Adrenal gland (tissue), 12 donors: ENCODE data around the gene SRGAP3. TPM values are rescaled to one million over a fixed set of nuclear protein-coding genes. Genes with fewer than 3 reads are reported as not detected.

Experiments used
- DNase-seq, 7 donors: peaks; one replicate each; pipeline ENCODE4 v3.0.0-alpha.2; 2019 to 2020
- H3K27ac ChIP-seq, 5 donors: fragments of 200-600 bp; sonication (generic) in 4 of 5; 1 replicate in 3 of 5; 2 replicates in 2 of 5; pipeline versions ENCODE4 v1.5.1 to v1.8.0; 2016 to 2020; ENCODE audit warnings: mild to moderate bottlenecking in 1 of 5
- H3K27me3 ChIP-seq: fragments of 200-600 bp; 2 replicates; pipeline ENCODE4 v1.8.0; 2021
- H3K36me3 ChIP-seq, 2 donors: fragments of 200-600 bp; replicated peaks in 1 of 2; 1 replicate in 1 of 2; 2 replicates in 1 of 2; pipeline versions ENCODE4 v1.5.1 to v1.8.0; 2018 to 2022
- H3K4me1 ChIP-seq, 2 donors: fragments of 200-600 bp; replicated peaks in 1 of 2; 1 replicate in 1 of 2; 2 replicates in 1 of 2; pipeline versions ENCODE4 v1.5.1 to v1.8.0; 2018 to 2021
- H3K4me3 ChIP-seq, 4 donors: fragments of 200-600 bp; sonication (generic) in 3 of 4; one replicate each; pipeline ENCODE4 v1.5.1; 2016 to 2018
- H3K9me3 ChIP-seq, 3 donors: fragments of 200-600 bp; sonication (generic) in 1 of 3; replicated peaks in 1 of 3; 1 replicate in 2 of 3; 2 replicates in 1 of 3; pipeline versions ENCODE4 v1.5.1 to v1.8.0; 2016 to 2021
- POLR2A ChIP-seq, 2 donors: fragments of 450-650 bp; IDR thresholded peaks; one replicate each; pipeline ENCODE4 v1.6.1; 2017; ENCODE audit warnings: antibody characterized with exemption in 2 of 2, mild to moderate bottlenecking in 2 of 2, moderate library complexity in 1 of 2
- WGBS, 4 donors: extraction: QIAGEN DNeasy Blood & Tissue Kit in 2 of 4; methylation state at CpG; one replicate each; pipeline versions ENCODE4 v1.1.5 to v1.1.7; 2013 to 2017; 5-methylcytosine and 5-hydroxymethylcytosine counted together
- intact Hi-C, 2 donors: fragments of 100-400 bp; cut with DNase I; formaldehyde crosslinking; loops; one replicate each; pipeline versions ENCODE4 v1.14.1 to v1.15.0; 2022 to 2023
- polyA plus RNA-seq, 3 donors: library from polyadenylated mRNA; stranded (reverse); fragments of 200-250 nt in 2 of 3; fragments of 350-450 nt in 1 of 3; fragmentation: Illumina TruSeq in 1 of 3; extraction: RNeasy Lipid Tissue Mini Kit (QIAGEN cat#74804) in 1 of 3; gene quantifications; one replicate each; pipeline ENCODE4 v1.2.3, GENCODE V29; 2013 to 2014
- total RNA-seq, 9 donors: library from RNA; depleted of rRNA in 4 of 9; stranded (reverse); fragments of >200 nt in 4 of 9; fragments of 120-200 nt in 1 of 9; fragmentation: NEBNext Ultra II Directional in 1 of 9; extraction: Animal tissue kit (Norgen Biotek cat#: 25700) in 1 of 9; gene quantifications; one replicate each; pipeline versions ENCODE4 v1.1.0 to v1.2.4, GENCODE V29; 2013 to 2023
- TF ChIP-seq, protein P1 (sequence below), 6 experiments: fragments of 450-650 bp in 4 of 6; fragments of 200-600 bp in 2 of 6; sonication (generic) in 1 of 6; IDR thresholded peaks; 1 replicate in 5 of 6; 2 replicates in 1 of 6; pipeline versions ENCODE4 v1.5.1 to v1.8.0; 2016 to 2021; ENCODE audit warnings: antibody characterized with exemption in 6 of 6, mild to moderate bottlenecking in 2 of 6, moderate library complexity in 1 of 6
- donor health status: healthy with polysubstance abuse.
- donor health status: Bipolar disorder and iron deficiency.
- donor health status: DM: yes; HTN: yes; CAD: no.
- donor health status: DM: no; HTN: no; CAD: no.
- donor health status: DM: no; HTN: no; CAD: no.
- donor health status: DM: yes; HTN: yes; CAD: no.

SRGAP3 gene
- total and polyA plus RNA-seq, 12 donors: 3.3 to 35.0 (median 17.8) TPM

DNA sequence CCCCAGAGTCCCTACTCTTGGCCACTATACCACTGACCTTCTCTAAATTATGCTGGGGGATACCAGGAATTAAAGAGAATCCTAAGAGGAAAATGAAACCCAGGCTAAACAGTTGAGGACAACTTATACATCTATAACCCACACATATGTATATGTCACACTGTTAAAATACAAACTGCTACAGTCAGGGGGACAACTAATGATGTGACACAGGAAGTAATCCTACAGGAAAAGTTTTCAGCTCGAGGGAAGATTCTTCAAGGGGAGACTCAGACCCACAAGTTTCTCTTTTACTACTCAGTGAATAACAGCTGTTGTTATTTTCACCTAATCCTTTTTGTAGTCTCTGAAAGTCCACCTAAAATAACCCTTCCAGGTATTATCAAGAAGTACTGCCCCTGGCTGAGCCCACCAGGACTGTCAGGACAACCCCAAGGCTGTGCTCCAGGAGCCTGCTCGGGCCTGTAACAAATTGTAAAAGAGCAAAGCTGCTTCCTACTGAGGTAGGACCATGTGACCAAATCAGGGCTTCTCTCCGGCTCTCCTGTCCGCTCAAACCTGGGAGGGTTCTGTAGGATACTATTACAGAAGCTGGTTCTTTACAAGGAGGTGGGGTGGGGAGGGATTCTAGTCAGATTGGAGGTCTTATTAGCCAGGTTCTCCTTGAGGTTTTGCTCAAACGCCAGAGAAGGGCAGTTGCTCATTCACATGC, 91.6 kb downstream of the SRGAP3 start:
- Histone ChIP-seq H3K9me3 (no peaks in the 10 kb centered on the region), H3K4me3 (no peak overlapping the region), H3K36me3 (no peaks in the 10 kb centered on the region), H3K4me1 (peaks cover 0 to 6% of the 10 kb centered on the region in 2 donors), H3K27me3 (no peaks in the 10 kb centered on the region), H3K27ac (no peak overlapping the region)
- 85 to 91% (median 89%) methylated on average over 5 of the region's 5 CpGs for WGBS, 4 donors
- no peak for DNase-seq
- intact Hi-C loops: no loop called here
- TF ChIP-seq POLR2A (IDR thresholded peaks at IDR 0.05): no peak
- TF ChIP-seq, protein P1, sequence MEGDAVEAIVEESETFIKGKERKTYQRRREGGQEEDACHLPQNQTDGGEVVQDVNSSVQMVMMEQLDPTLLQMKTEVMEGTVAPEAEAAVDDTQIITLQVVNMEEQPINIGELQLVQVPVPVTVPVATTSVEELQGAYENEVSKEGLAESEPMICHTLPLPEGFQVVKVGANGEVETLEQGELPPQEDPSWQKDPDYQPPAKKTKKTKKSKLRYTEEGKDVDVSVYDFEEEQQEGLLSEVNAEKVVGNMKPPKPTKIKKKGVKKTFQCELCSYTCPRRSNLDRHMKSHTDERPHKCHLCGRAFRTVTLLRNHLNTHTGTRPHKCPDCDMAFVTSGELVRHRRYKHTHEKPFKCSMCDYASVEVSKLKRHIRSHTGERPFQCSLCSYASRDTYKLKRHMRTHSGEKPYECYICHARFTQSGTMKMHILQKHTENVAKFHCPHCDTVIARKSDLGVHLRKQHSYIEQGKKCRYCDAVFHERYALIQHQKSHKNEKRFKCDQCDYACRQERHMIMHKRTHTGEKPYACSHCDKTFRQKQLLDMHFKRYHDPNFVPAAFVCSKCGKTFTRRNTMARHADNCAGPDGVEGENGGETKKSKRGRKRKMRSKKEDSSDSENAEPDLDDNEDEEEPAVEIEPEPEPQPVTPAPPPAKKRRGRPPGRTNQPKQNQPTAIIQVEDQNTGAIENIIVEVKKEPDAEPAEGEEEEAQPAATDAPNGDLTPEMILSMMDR (IDR thresholded peaks at IDR 0.05): no peak

DNA sequence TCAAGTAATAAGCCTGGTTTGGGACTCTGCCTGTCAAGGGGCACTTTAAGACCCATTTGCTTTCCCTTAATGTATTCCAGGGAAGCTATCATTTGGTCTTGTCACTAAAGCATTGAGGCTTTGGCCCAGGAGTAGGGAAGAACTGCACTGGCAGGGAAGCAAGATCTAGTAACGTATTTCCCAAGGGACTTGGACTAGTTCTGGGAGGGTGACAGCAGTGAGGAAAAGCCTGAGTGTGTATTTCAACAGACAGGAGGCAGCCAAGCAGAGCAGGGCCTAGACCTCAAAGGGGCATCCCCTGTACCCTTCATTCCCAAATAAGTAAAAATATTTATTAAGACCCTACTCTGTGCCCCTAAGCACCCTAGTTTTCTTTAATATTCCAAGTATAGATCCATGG, 92.8 kb downstream of the SRGAP3 start:
- H3K4me1 ChIP-seq: peaks cover 0 to 6% of the 10 kb centered on the region in 2 donors
- no peaks in the 10 kb centered on the region for H3K9me3 ChIP-seq
- intact Hi-C loops: no loop called here
- whole genome bisulfite sequencing, 4 donors: 67 to 100% (median 83%) methylated on average over 1 of the region's 1 CpG
- DNase-seq: no peak
- no peaks in the 10 kb centered on the region for H3K27me3 ChIP-seq
- no peak overlapping the region for H3K4me3 ChIP-seq
- no peaks in the 10 kb centered on the region for H3K36me3 ChIP-seq
- TF ChIP-seq, protein P1 (IDR thresholded peaks at IDR 0.05): no peak
- no peak for TF ChIP-seq POLR2A (IDR thresholded peaks at IDR 0.05)
- no peak overlapping the region for H3K27ac ChIP-seq

DNA sequence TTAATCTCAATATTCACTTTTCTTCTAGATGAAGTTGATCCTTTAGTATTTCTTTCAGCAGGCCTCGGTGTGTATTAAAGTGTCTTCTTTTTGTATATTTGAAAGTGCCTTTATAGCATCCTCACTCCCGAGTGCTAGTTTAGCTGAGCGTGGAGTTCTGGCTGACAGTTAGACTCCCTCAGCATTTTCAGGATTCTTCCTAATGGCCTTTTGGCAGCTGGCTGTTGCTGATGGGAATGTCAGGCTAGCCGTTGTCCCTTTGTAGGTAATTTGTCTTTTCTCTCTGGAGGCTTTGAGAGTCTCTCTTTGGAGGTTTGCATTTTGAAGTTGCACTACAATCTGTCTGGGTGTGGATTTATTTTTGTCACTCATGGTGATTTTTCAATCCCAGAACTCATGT, 94.4 kb downstream of the SRGAP3 start:
- TF ChIP-seq POLR2A (IDR thresholded peaks at IDR 0.05): no peak
- TF ChIP-seq, protein P1 (IDR thresholded peaks at IDR 0.05): no peak
- Histone ChIP-seq H3K27me3 (no peaks in the 10 kb centered on the region), H3K4me1 (no peaks in the 10 kb centered on the region), H3K4me3 (no peak overlapping the region), H3K27ac (no peak overlapping the region), H3K36me3 (no peaks in the 10 kb centered on the region), H3K9me3 (no peaks in the 10 kb centered on the region)
- intact Hi-C loops: no loop called here
- WGBS, 4 donors: 77 to 88% (median 82%) methylated on average over 4 of the region's 4 CpGs
- DNase-seq: no peak

DNA sequence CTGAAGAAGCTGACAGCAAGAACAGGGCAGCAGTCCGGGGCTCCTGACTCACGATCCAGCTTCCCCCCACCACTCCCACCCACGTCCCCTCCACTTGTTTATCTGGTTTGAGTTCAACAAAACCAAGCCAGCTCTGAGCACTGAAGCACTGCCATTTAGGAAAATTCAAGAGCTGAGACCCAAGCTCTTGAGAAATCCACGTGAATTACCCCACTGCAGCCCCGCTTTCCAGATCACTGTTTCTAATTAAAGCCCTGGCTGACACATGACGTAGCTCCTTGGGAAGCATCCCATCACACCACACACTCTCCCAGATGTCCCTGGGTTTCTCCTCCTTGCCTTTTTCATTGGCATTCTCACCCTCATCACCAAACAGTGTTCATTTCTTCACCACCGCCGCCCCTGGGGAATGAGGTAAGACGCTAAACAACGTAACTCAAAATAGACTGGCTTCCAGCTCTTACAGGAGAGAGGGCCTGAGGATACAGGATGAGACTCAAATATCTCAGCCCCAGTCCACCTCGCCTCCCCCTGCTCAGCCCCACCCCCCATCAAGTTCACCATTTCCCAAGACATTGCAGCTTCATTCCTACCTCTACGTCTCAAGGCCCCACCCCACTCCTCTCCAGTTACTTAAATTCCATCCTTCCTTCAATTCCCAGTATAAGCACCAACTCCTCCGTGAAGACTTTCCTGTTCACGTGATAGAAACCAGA, 95.4 kb downstream of the SRGAP3 start:
- H3K9me3 ChIP-seq: no peaks in the 10 kb centered on the region
- intact Hi-C loops: no loop called here
- 79 to 87% (median 84%) methylated on average over 14 of the region's 14 CpGs for WGBS, 4 donors
- H3K4me1 ChIP-seq: no peaks in the 10 kb centered on the region
- no peak for TF ChIP-seq POLR2A (IDR thresholded peaks at IDR 0.05)
- TF ChIP-seq, protein P1 (IDR thresholded peaks at IDR 0.05): no peak
- no peak overlapping the region for H3K4me3 ChIP-seq
- no peaks in the 10 kb centered on the region for H3K27me3 ChIP-seq
- H3K36me3 ChIP-seq: no peaks in the 10 kb centered on the region
- no peak for DNase-seq
- H3K27ac ChIP-seq: no peak overlapping the region
